T follicular helper cell (primary cell): ENCODE results near the gene TSPAN1.
A peak's percentile ranks its signal among the peaks of the same experiment; 100 is the strongest.

Source experiments
- DNase-seq: peaks from one replicate; pipeline ENCODE4 v3.0.0-alpha.2; 2020; ENCODE audit warnings: low read depth
- total RNA-seq, 2 experiments: gene quantifications; one replicate each; lab custom pipeline; 2026; lab: John Stamatoyannopoulos, UW

The TSPAN1 gene
- total RNA-seq: 0 to 0.04 reads per million in 2 experiments

- no peak for DNase-seq
Measured at GRCh38 chr1:46174448-46175231, at the start of gene TSPAN1. TSPAN1 (plus strand) TSS chr1:46175087; CDS start chr1:46181108, 6,021 bp downstream.

- DNase-seq: no peak
Measured at GRCh38 chr1:46128344-46128743, 46.5 kb upstream of the TSPAN1 start.

- no peak for DNase-seq
Measured at GRCh38 chr1:46130121-46130520, 44.8 kb upstream of the TSPAN1 start.

GRCh38 chr1:46130606-46131005, 44.3 kb upstream of the TSPAN1 start:
- no peak for DNase-seq

GRCh38 chr1:46131093-46131492, 43.8 kb upstream of the TSPAN1 start:
- DNase-seq: no peak

GRCh38 chr1:46131712-46132528, 43.0 kb upstream of the TSPAN1 start:
- peak; percentile 16 for DNase-seq

- DNase-seq: peak; percentile 65
Measured at GRCh38 chr1:46132529-46133180, 42.2 kb upstream of the TSPAN1 start, which contains the start of gene PIK3R3. PIK3R3 (minus strand) TSS chr1:46132629; CDS start chr1:46131952, 677 bp downstream.

GRCh38 chr1:46133181-46133658, 41.7 kb upstream of the TSPAN1 start:
- DNase-seq: no peak

- no peak for DNase-seq
Measured at GRCh38 chr1:46133781-46134350, 41.0 kb upstream of the TSPAN1 start.

GRCh38 chr1:46134660-46135331, 40.1 kb upstream of the TSPAN1 start:
- DNase-seq: no peak

- no peak for DNase-seq
Measured at GRCh38 chr1:46136711-46137110, 38.2 kb upstream of the TSPAN1 start.

GRCh38 chr1:46137916-46138315, 37.0 kb upstream of the TSPAN1 start:
- no peak for DNase-seq

- no peak for DNase-seq
Measured at GRCh38 chr1:46148318-46148717, 26.6 kb upstream of the TSPAN1 start.

GRCh38 chr1:46150085-46150484, 24.8 kb upstream of the TSPAN1 start:
- DNase-seq: no peak

- DNase-seq: no peak
Measured at GRCh38 chr1:46152016-46152415, 22.9 kb upstream of the TSPAN1 start.

GRCh38 chr1:46153228-46153627, 21.7 kb upstream of the TSPAN1 start:
- no peak for DNase-seq

GRCh38 chr1:46153732-46154131, 21.2 kb upstream of the TSPAN1 start:
- DNase-seq: no peak

GRCh38 chr1:46157916-46158311, 17.0 kb upstream of the TSPAN1 start:
- DNase-seq: no peak

- DNase-seq: no peak
Measured at GRCh38 chr1:46158312-46159281, 16.3 kb upstream of the TSPAN1 start.

- no peak for DNase-seq
Measured at GRCh38 chr1:46159516-46159915, 15.4 kb upstream of the TSPAN1 start.
